HepG2 (cell line): ENCODE data around the gene DPF1. TPM values are rescaled to one million over a fixed set of nuclear protein-coding genes. Genes with fewer than 3 reads are reported as not detected.

ENCODE experiments used
- ATAC-seq: fragments of 200-7000 bp; cut with Tn5 transposase; 3 replicates; pipeline ENCODE4 v1.9.1; 2020; ENCODE audit warnings: mild to moderate bottlenecking, moderate library complexity
- BruUV-seq: library from RNA; stranded (reverse); fragments of 400-500 nt; replicated peaks from 2 replicates; lab custom pipeline; 2021; lab: Mats Ljungman, UMichigan
- CTCF ChIA-PET: fragments of 300-600 bp; formaldehyde crosslinking; extraction: SDS; loops from one replicate; lab custom pipeline; 2021; ENCODE audit warnings: low total read pairs, inconsistent platforms, low intra/inter-chr PET ratio; lab: Yijun Ruan, JAX
- POLR2A ChIA-PET: fragments of 350-600 bp; sonication (Branson Sonifier 250); formaldehyde crosslinking; loops from one replicate; lab custom pipeline; 2020; ENCODE audit warnings: antibody characterized with exemption, inconsistent platforms; lab: Yijun Ruan, JAX
- DNase-seq: peaks from one replicate; pipeline ENCODE4 v3.0.0-alpha.2; 2015; ENCODE audit warnings: low spot score
- FAIRE-seq: peaks from 3 replicates; lab custom pipeline; 2011; peaks lifted over from hg19 to GRCh38; lab: Jason Lieb, UNC
- H2AFZ ChIP-seq: one replicate; pipeline ENCODE4 v1.6.1; 2011; ENCODE audit warnings: low read length, inconsistent platforms
- H3K27ac ChIP-seq: fragments of 300-600 bp; 3 replicates; pipeline ENCODE4 v1.8.0; 2011; ENCODE audit warnings: mixed run types, mild to moderate bottlenecking, mixed read lengths, low read length, inconsistent platforms; ENCODE audit not compliant: insufficient read depth; ENCODE audit errors: extremely low read length
- H3K27me3 ChIP-seq, 2 experiments: fragments of 200-600 bp in 1 of 2; 2 replicates in 1 of 2; 3 replicates in 1 of 2; pipeline versions ENCODE4 v1.6.0 to v1.8.0; 2011; ENCODE audit warnings: low read length in 2 of 2, mild to moderate bottlenecking in 2 of 2, moderate library complexity in 2 of 2, inconsistent platforms in 1 of 2; ENCODE audit not compliant: insufficient read depth in 2 of 2, control insufficient read depth in 1 of 2
- H3K36me3 ChIP-seq, 2 experiments: fragments of 200-600 bp in 1 of 2; replicated peaks in 1 of 2; 2 replicates in 1 of 2; 3 replicates in 1 of 2; pipeline versions ENCODE4 v1.5.1 to v1.8.0; 2011; ENCODE audit warnings: low read length in 2 of 2, inconsistent platforms in 1 of 2; ENCODE audit not compliant: insufficient read depth in 2 of 2, control insufficient read depth in 1 of 2
- H3K4me1 ChIP-seq: 2 replicates; pipeline ENCODE4 v1.5.1; 2012; ENCODE audit warnings: low read length, inconsistent platforms; ENCODE audit not compliant: insufficient read depth
- H3K4me2 ChIP-seq: 2 replicates; pipeline ENCODE4 v1.6.0; 2011; ENCODE audit warnings: low read depth, low read length, inconsistent platforms
- H3K4me3 ChIP-seq, 3 experiments: fragments of 200-600 bp in 1 of 3; sonication (generic), shearing (Covaris generic) in 1 of 3; replicated peaks in 1 of 3; 2 replicates each; pipeline ENCODE4 v1.5.1; 2011 to 2016; ENCODE audit warnings: low read length in 3 of 3, inconsistent platforms in 2 of 3, low read depth in 2 of 3, mild to moderate bottlenecking in 2 of 3, control low read depth in 1 of 3, mixed read lengths in 1 of 3; ENCODE audit not compliant: insufficient read depth in 1 of 3
- H3K79me2 ChIP-seq: one replicate; pipeline ENCODE4 v1.6.1; 2011; ENCODE audit warnings: low read length, inconsistent platforms; ENCODE audit not compliant: insufficient read depth
- H3K9ac ChIP-seq: 2 replicates; pipeline ENCODE4 v1.6.0; 2011; ENCODE audit warnings: mild to moderate bottlenecking, low read depth, low read length, inconsistent platforms; ENCODE audit not compliant: insufficient read depth
- H3K9me3 ChIP-seq: 2 replicates; pipeline ENCODE4 v1.5.1; 2012; ENCODE audit warnings: mild to moderate bottlenecking, low read length
- H4K20me1 ChIP-seq: 2 replicates; pipeline ENCODE4 v1.6.0; 2011; ENCODE audit warnings: inconsistent platforms, mild to moderate bottlenecking, low read length, moderate library complexity; ENCODE audit not compliant: insufficient read depth
- NKX3-1 ChIP-seq: sonication (generic); formaldehyde crosslinking; IDR thresholded peaks from 2 replicates; pipeline ENCODE4 v1.5.0; 2020; ENCODE audit warnings: missing genetic modification reagents
- PHB2 ChIP-seq: fragments of 450-650 bp; IDR thresholded peaks from 2 replicates; pipeline ENCODE4 v1.6.1; 2018; ENCODE audit not compliant: partially characterized antibody
- RORA ChIP-seq: sonication (generic); formaldehyde crosslinking; IDR thresholded peaks from 2 replicates; pipeline ENCODE4 v1.5.0; 2020; ENCODE audit warnings: mild to moderate bottlenecking, missing genetic modification reagents, moderate library complexity
- ZNF33B ChIP-seq: sonication (generic); formaldehyde crosslinking; IDR thresholded peaks from 2 replicates; pipeline ENCODE4 v1.5.1; 2020; ENCODE audit warnings: mild to moderate bottlenecking, missing genetic modification reagents
- ZNF441 ChIP-seq: sonication (generic); formaldehyde crosslinking; IDR thresholded peaks from 2 replicates; pipeline ENCODE4 v1.7.0; 2021; ENCODE audit warnings: missing genetic modification reagents, borderline replicate concordance
- ZNF704 ChIP-seq: sonication (generic); formaldehyde crosslinking; IDR thresholded peaks from 2 replicates; pipeline ENCODE4 v1.8.1; 2023; ENCODE audit warnings: mild to moderate bottlenecking, inconsistent platforms, moderate library complexity, missing genetic modification reagents, borderline replicate concordance
- ZNF776 ChIP-seq: sonication (generic); formaldehyde crosslinking; IDR thresholded peaks from 2 replicates; pipeline ENCODE4 v1.4.0; 2020; ENCODE audit warnings: mild to moderate bottlenecking, missing genetic modification reagents
- ZNF788 ChIP-seq: sonication (generic); formaldehyde crosslinking; IDR thresholded peaks from 2 replicates; pipeline ENCODE4 v1.5.0; 2020; ENCODE audit warnings: mild to moderate bottlenecking, missing genetic modification reagents, borderline replicate concordance
- WGBS: methylation state at CpG from one replicate; pipeline ENCODE4 v1.1.6; 2017; ENCODE audit warnings: low lambda C conversion rate; 5-methylcytosine and 5-hydroxymethylcytosine counted together
- in situ Hi-C: cut with HindIII; loops from 2 replicates; pipeline ENCODE4 v1.10.0; 2017; ENCODE audit warnings: low pct_unique_long_range_greater_than_20kb; ENCODE audit not compliant: extremely low pct_ligation_motif_present
- intact Hi-C: fragments of 100-400 bp; cut with micrococcal nuclease; formaldehyde crosslinking; loops from one replicate; pipeline ENCODE4 v1.10.0; 2022; ENCODE audit not compliant: unreplicated experiment
- polyA plus RNA-seq, 8 experiments: library from polyadenylated mRNA; depleted of rRNA in 3 of 8; stranded (reverse) in 7 of 8; unstranded in 1 of 8; fragments of >200 nt; fragmentation: Illumina TruSeq in 4 of 8; extraction: Trizol in 4 of 8; gene quantifications; 2 replicates each; pipeline versions ENCODE4 v1.2.1 to v1.2.3, GENCODE V29; 2011 to 2016; ENCODE audit warnings: low read depth in 4 of 8, missing spikeins in 1 of 8, mixed read lengths in 1 of 8; ENCODE audit not compliant: insufficient read depth in 1 of 8
- total RNA-seq, 5 experiments: library from RNA; depleted of rRNA; stranded (reverse); fragments of >200 nt; fragmentation: Illumina TruSeq; extraction: Trizol; gene quantifications; 2 replicates each; pipeline ENCODE4 v1.2.3, GENCODE V29; 2016; ENCODE audit warnings: low read depth in 1 of 5
- TF ChIP-seq, protein P1 (sequence below): sonication (generic); formaldehyde crosslinking; IDR thresholded peaks from 2 replicates; pipeline ENCODE4 v1.4.0; 2020; ENCODE audit warnings: missing genetic modification reagents
- TF ChIP-seq, protein P2 (sequence below): sonication (generic); formaldehyde crosslinking; IDR thresholded peaks from 2 replicates; pipeline ENCODE4 v1.5.1; 2020; ENCODE audit warnings: missing genetic modification reagents, mild to moderate bottlenecking, borderline replicate concordance
- TF ChIP-seq, protein P3 (sequence below): fragments of 450-650 bp; IDR thresholded peaks from 2 replicates; pipeline ENCODE4 v1.6.1; 2016

DPF1 gene
- total and polyA plus RNA-seq, 2 of the 13 experiments (the other 11 are each of a cell fraction or from before 2014, with no cell fraction given) = 1.0 to 3.2 TPM

DNA sequence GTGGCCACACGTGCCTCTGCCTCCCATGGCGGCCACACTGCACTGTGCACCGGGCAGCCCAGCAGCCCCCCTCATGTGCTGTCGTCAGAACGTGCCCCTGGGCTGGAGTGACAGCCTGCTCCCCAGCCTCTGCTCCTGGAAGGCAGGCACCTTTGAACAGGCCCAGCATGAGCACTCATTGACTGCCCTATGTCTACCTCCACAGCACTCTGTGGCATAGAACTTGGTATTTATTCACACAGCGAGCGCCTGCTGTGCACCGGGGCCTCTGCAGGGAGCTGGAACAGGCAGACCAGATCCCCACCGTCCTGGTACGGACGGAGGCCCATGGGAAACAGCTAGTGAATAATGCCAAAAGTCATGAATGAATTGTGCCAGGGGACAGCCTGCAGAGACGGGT lies 53.7 kb downstream of the DPF1 start:
- Histone ChIP-seq H3K4me1 (no peaks in the 10 kb centered on the region), H3K4me3 (no peak overlapping the region), H3K9ac (no peak overlapping the region), H2AFZ (no peak overlapping the region), H3K36me3 (peaks cover 4 to 6% of the 10 kb centered on the region in 2 experiments; a peak in 4 of 5 replicates), H3K4me2 (no peak overlapping the region), H3K27me3 (no peaks in the 10 kb centered on the region), H3K79me2 (no peaks in the 10 kb centered on the region), H3K27ac (no peak overlapping the region), H4K20me1 (no peaks in the 10 kb centered on the region), H3K9me3 (no peaks in the 10 kb centered on the region)
- intact Hi-C loops = no loop called here
- no peak for TF ChIP-seq RORA (CRISPR knock-in tag)
- no peak for TF ChIP-seq ZNF704 (CRISPR knock-in tag)
- TF ChIP-seq ZNF776 (CRISPR knock-in tag) = no peak
- no peak for TF ChIP-seq NKX3-1 (CRISPR knock-in tag)
- TF ChIP-seq, protein P1, sequence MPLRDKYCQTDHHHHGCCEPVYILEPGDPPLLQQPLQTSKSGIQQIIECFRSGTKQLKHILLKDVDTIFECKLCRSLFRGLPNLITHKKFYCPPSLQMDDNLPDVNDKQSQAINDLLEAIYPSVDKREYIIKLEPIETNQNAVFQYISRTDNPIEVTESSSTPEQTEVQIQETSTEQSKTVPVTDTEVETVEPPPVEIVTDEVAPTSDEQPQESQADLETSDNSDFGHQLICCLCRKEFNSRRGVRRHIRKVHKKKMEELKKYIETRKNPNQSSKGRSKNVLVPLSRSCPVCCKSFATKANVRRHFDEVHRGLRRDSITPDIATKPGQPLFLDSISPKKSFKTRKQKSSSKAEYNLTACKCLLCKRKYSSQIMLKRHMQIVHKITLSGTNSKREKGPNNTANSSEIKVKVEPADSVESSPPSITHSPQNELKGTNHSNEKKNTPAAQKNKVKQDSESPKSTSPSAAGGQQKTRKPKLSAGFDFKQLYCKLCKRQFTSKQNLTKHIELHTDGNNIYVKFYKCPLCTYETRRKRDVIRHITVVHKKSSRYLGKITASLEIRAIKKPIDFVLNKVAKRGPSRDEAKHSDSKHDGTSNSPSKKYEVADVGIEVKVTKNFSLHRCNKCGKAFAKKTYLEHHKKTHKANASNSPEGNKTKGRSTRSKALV (CRISPR knock-in tag) = no peak
- in situ Hi-C loops = no loop called here
- ChIA-PET POLR2A (no interaction called here), CTCF (no interaction called here)
- WGBS = 98% methylated on average over 9 of the region's 12 CpGs
- no TSS peak for BruUV-seq
- DNase-seq (no peak), ATAC-seq (no peak), FAIRE-seq (no peak)

GRCh38 chr19:38168637-38169036 lies 55.4 kb downstream of the DPF1 start:
- Histone ChIP-seq H3K9me3 (no peaks in the 10 kb centered on the region), H3K27ac (no peak overlapping the region), H3K4me1 (no peaks in the 10 kb centered on the region), H3K79me2 (no peaks in the 10 kb centered on the region), H3K9ac (no peak overlapping the region), H3K27me3 (no peaks in the 10 kb centered on the region), H4K20me1 (no peaks in the 10 kb centered on the region), H2AFZ (no peak overlapping the region), H3K4me2 (no peak overlapping the region), H3K36me3 (peaks cover 6 to 21% of the 10 kb centered on the region in 2 experiments; a peak in 4 of 5 replicates), H3K4me3 (no peak overlapping the region)
- in situ Hi-C loops (no loop called here), intact Hi-C loops (no loop called here)
- ChIA-PET POLR2A (no interaction called here), CTCF (no interaction called here)
- ATAC-seq = no peak
- 100% methylated on average over 4 of the region's 4 CpGs for WGBS
- no peak for FAIRE-seq
- BruUV-seq = no TSS peak
- DNase-seq = no peak
- no peak for TF ChIP-seq ZNF33B
- no peak for TF ChIP-seq ZNF788 (CRISPR knock-in tag)
- no peak for TF ChIP-seq ZNF441 (CRISPR knock-in tag)
- TF ChIP-seq, protein P2, sequence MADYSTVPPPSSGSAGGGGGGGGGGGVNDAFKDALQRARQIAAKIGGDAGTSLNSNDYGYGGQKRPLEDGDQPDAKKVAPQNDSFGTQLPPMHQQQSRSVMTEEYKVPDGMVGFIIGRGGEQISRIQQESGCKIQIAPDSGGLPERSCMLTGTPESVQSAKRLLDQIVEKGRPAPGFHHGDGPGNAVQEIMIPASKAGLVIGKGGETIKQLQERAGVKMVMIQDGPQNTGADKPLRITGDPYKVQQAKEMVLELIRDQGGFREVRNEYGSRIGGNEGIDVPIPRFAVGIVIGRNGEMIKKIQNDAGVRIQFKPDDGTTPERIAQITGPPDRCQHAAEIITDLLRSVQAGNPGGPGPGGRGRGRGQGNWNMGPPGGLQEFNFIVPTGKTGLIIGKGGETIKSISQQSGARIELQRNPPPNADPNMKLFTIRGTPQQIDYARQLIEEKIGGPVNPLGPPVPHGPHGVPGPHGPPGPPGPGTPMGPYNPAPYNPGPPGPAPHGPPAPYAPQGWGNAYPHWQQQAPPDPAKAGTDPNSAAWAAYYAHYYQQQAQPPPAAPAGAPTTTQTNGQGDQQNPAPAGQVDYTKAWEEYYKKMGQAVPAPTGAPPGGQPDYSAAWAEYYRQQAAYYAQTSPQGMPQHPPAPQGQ = no peak
- TF ChIP-seq, protein P3, sequence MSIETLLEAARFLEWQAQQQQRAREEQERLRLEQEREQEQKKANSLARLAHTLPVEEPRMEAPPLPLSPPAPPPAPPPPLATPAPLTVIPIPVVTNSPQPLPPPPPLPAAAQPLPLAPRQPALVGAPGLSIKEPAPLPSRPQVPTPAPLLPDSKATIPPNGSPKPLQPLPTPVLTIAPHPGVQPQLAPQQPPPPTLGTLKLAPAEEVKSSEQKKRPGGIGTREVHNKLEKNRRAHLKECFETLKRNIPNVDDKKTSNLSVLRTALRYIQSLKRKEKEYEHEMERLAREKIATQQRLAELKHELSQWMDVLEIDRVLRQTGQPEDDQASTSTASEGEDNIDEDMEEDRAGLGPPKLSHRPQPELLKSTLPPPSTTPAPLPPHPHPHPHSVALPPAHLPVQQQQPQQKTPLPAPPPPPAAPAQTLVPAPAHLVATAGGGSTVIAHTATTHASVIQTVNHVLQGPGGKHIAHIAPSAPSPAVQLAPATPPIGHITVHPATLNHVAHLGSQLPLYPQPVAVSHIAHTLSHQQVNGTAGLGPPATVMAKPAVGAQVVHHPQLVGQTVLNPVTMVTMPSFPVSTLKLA = no peak
- TF ChIP-seq PHB2 = no peak
